CD14-positive monocyte (primary cell): ENCODE results near the gene FAM156B. TPM values are rescaled to one million over a fixed set of nuclear protein-coding genes. Genes with fewer than 3 reads are reported as not detected.
"Not testable (repeated sequence)": the region's sequence is repeated elsewhere in the genome, so short reads cannot be mapped to it uniquely, and the experiment has no call there.

Experiments used
- DNase-seq, 3 donors: peaks; one replicate each; pipeline ENCODE4 v3.0.0-alpha.2; 2011 to 2022
- H2AFZ ChIP-seq: 2 replicates; pipeline ENCODE4 v1.6.0; 2012; ENCODE audit warnings: mild to moderate bottlenecking, low read depth, low read length, inconsistent platforms; ENCODE audit not compliant: insufficient read depth, poor library complexity, severe bottlenecking
- H3K27ac ChIP-seq, 2 donors: 1 replicate in 1 of 2; 2 replicates in 1 of 2; pipeline ENCODE4 v1.5.1; 2012 to 2013; ENCODE audit warnings: low read length in 2 of 2, control low read depth in 1 of 2, inconsistent platforms in 1 of 2, low read depth in 1 of 2, mild to moderate bottlenecking in 1 of 2
- H3K27me3 ChIP-seq, 2 donors: one replicate each; pipeline versions ENCODE4 v1.6.0 to v1.6.1; 2011 to 2013; ENCODE audit warnings: low read length in 2 of 2; ENCODE audit not compliant: control insufficient read depth in 2 of 2, insufficient read depth in 2 of 2
- H3K36me3 ChIP-seq, 2 donors: replicated peaks in 1 of 2; 1 replicate in 1 of 2; 2 replicates in 1 of 2; pipeline versions ENCODE4 v1.5.1 to v1.6.1; 2012 to 2013; ENCODE audit warnings: low read length in 2 of 2, control low read depth in 1 of 2, inconsistent platforms in 1 of 2, mild to moderate bottlenecking in 1 of 2; ENCODE audit not compliant: insufficient read depth in 2 of 2, control insufficient read depth in 1 of 2
- H3K4me1 ChIP-seq, 2 donors: 1 replicate in 1 of 2; 2 replicates in 1 of 2; pipeline versions ENCODE4 v1.5.1 to v1.6.1; 2012 to 2013; ENCODE audit warnings: low read length in 2 of 2, control low read depth in 1 of 2, inconsistent platforms in 1 of 2, mild to moderate bottlenecking in 1 of 2, moderate library complexity in 1 of 2; ENCODE audit not compliant: insufficient read depth in 2 of 2, control insufficient read depth in 1 of 2
- H3K4me2 ChIP-seq: replicated peaks from 2 replicates; pipeline ENCODE3; 2012; ENCODE audit warnings: low read length, moderate library complexity, mild to moderate bottlenecking; ENCODE audit not compliant: poor library complexity, severe bottlenecking; ENCODE audit errors: extremely low read depth
- H3K4me3 ChIP-seq, 3 experiments: fragments of 200-600 bp in 1 of 3; sonication (generic) in 1 of 3; replicated peaks in 1 of 3; 1 replicate in 2 of 3; 2 replicates in 1 of 3; pipeline ENCODE4 v1.5.1; 2011 to 2013; ENCODE audit warnings: low read length in 3 of 3, mild to moderate bottlenecking in 3 of 3, control low read depth in 2 of 3, low read depth in 2 of 3, inconsistent platforms in 1 of 3, moderate library complexity in 1 of 3
- H3K79me2 ChIP-seq: 2 replicates; pipeline ENCODE4 v1.6.0; 2012; ENCODE audit warnings: mild to moderate bottlenecking, control low read depth, inconsistent platforms, low read length, moderate library complexity; ENCODE audit not compliant: insufficient read depth
- H3K9ac ChIP-seq: 2 replicates; pipeline ENCODE4 v1.6.0; 2017; ENCODE audit warnings: low read length, mild to moderate bottlenecking; ENCODE audit not compliant: insufficient read depth, poor library complexity, severe bottlenecking
- H3K9me3 ChIP-seq, 2 donors: replicated peaks in 1 of 2; 1 replicate in 1 of 2; 2 replicates in 1 of 2; pipeline versions ENCODE4 v1.5.1 to v1.6.1; 2012 to 2013; ENCODE audit warnings: low read length in 2 of 2, control low read depth in 1 of 2; ENCODE audit not compliant: control insufficient read depth in 1 of 2, insufficient read depth in 1 of 2
- H4K20me1 ChIP-seq: 2 replicates; pipeline ENCODE4 v1.6.0; 2012; ENCODE audit warnings: mild to moderate bottlenecking, low read length, control low read depth, moderate library complexity; ENCODE audit not compliant: insufficient read depth
- H3K27ac Mint-ChIP-seq, 7 donors: one replicate each; pipeline ENCODE4 v1.8.0; 2020; ENCODE audit warnings: mild to moderate bottlenecking in 7 of 7, mixed read lengths in 7 of 7, moderate library complexity in 6 of 7, inconsistent platforms in 2 of 7
- H3K27me3 Mint-ChIP-seq, 3 donors: one replicate each; pipeline ENCODE4 v1.8.0; 2021 to 2022; ENCODE audit warnings: low read depth in 3 of 3, mild to moderate bottlenecking in 3 of 3, mixed read lengths in 3 of 3, moderate library complexity in 3 of 3, inconsistent platforms in 1 of 3
- H3K36me3 Mint-ChIP-seq, 2 donors: one replicate each; pipeline ENCODE4 v1.8.0; 2020; ENCODE audit warnings: mixed read lengths in 2 of 2, inconsistent platforms in 1 of 2, mild to moderate bottlenecking in 1 of 2
- H3K4me1 Mint-ChIP-seq: one replicate; pipeline ENCODE4 v1.8.0; 2020; ENCODE audit warnings: mild to moderate bottlenecking, mixed read lengths
- H3K4me3 Mint-ChIP-seq, 2 donors: one replicate each; pipeline ENCODE4 v1.8.0; 2020; ENCODE audit warnings: mild to moderate bottlenecking in 2 of 2, mixed read lengths in 2 of 2, moderate library complexity in 1 of 2
- H3K9me3 Mint-ChIP-seq, 7 donors: one replicate each; pipeline ENCODE4 v1.8.0; 2020 to 2022; ENCODE audit warnings: mixed read lengths in 7 of 7, mild to moderate bottlenecking in 6 of 7, moderate library complexity in 6 of 7, inconsistent platforms in 2 of 7
- WGBS: methylation state at CpG from one replicate; pipeline ENCODE4 v1.1.5; 2013; ENCODE audit warnings: missing lambda C conversion rate; ENCODE audit not compliant: insufficient coverage; 5-methylcytosine and 5-hydroxymethylcytosine counted together
- intact Hi-C, 2 donors: fragments of 100-400 bp; cut with micrococcal nuclease; formaldehyde crosslinking; loops; one replicate each; pipeline versions ENCODE4 v1.15.0 to v1.15.1; 2023
- polyA plus RNA-seq, 3 donors: library from polyadenylated mRNA; depleted of rRNA in 1 of 3; unstranded in 2 of 3; stranded (reverse) in 1 of 3; fragments of 300-500 nt in 2 of 3; fragments of >200 nt in 1 of 3; fragmentation: Illumina TruSeq in 2 of 3; gene quantifications; 1 replicate in 2 of 3; 2 replicates in 1 of 3; pipeline ENCODE4 v1.2.3, GENCODE V29; 2012 to 2021

FAM156B gene
- polyA plus RNA-seq, 3 donors = 9.4 to 150 (median 10.9) TPM

- H3K4me1 ChIP-seq, H3K9ac ChIP-seq, H3K9me3 Mint-ChIP-seq, H3K36me3 Mint-ChIP-seq, H3K79me2 ChIP-seq, DNase-seq, H4K20me1 ChIP-seq, H3K27me3 ChIP-seq, H3K4me1 Mint-ChIP-seq, H2AFZ ChIP-seq, H3K36me3 ChIP-seq, H3K4me3 Mint-ChIP-seq, H3K4me2 ChIP-seq, H3K27ac ChIP-seq, H3K27me3 Mint-ChIP-seq, H3K27ac Mint-ChIP-seq, intact Hi-C loops, H3K9me3 ChIP-seq, H3K4me3 ChIP-seq: not testable (repeated sequence)
- WGBS = no CpG with 5 or more reads among the region's 10 CpGs
Measured at GRCh38 chrX:52949884-52950283, 52.8 kb downstream of the FAM156B start.

Other genes with a start within 250 kb of the FAM156B start
- not detected for gene SSX7, start 242.4 kb upstream of the FAM156B start, polyA plus RNA-seq
- gene SSX2, start 190.2 kb upstream of the FAM156B start, polyA plus RNA-seq = not detected
- not detected for gene SSX2B, start 146.1 kb upstream of the FAM156B start, polyA plus RNA-seq
- not detected for gene SPANXN5, start 99.9 kb upstream of the FAM156B start, polyA plus RNA-seq
- gene XAGE5, start 86.0 kb upstream of the FAM156B start, polyA plus RNA-seq = not detected
- not detected for gene XAGE3, start 29.2 kb upstream of the FAM156B start, polyA plus RNA-seq
- gene FAM156A, start 61.2 kb downstream of the FAM156B start, polyA plus RNA-seq = 10 to 100 TPM in 1 of 3 donors, 1 to 10 TPM in 2; 3.4 to 92.6 (median 5.6) TPM
- gene GPR173, start 151.5 kb downstream of the FAM156B start, polyA plus RNA-seq = under 1 TPM in 1 of 3 donors, not detected in 2; 0.43 TPM
- gene TSPYL2, start 185.0 kb downstream of the FAM156B start, polyA plus RNA-seq = 10 to 100 TPM in 1 of 3 donors, under 1 TPM in 2; 0.33 to 29.4 (median 0.40) TPM
- 1 to 10 TPM in 1 of 3 donors, under 1 TPM in 2; 0.32 to 4.3 (median 0.44) TPM for gene KANTR, start 196.8 kb downstream of the FAM156B start, polyA plus RNA-seq